OCI-LY3 (cell line): Measurements from ENCODE around the gene RBM33.

Experiments
- H2AFZ ChIP-seq: fragments of 200-600, 300-600 bp; shearing (Covaris generic); 2 replicates; pipeline ENCODE4 v1.6.0; 2014; ENCODE audit warnings: antibody characterized with exemption, low read depth, low read length
- H3K27ac ChIP-seq: fragments of 200-600, 300-600 bp; sonication (generic); 2 replicates; pipeline ENCODE4 v1.5.1; 2014; ENCODE audit warnings: mild to moderate bottlenecking, low read length, moderate library complexity, mixed read lengths
- H3K27me3 ChIP-seq: fragments of 200-600, 300-600 bp; sonication (generic); 2 replicates; pipeline ENCODE4 v1.6.1; 2014; ENCODE audit warnings: low read depth, low read length, mixed read lengths
- H3K36me3 ChIP-seq: fragments of 200-600, 300-600 bp; sonication (generic); replicated peaks from 2 replicates; pipeline ENCODE3; 2014; ENCODE audit warnings: low read depth, low read length, mixed read lengths
- H3K4me1 ChIP-seq: fragments of 300-600, 200-600 bp; sonication (generic); 2 replicates; pipeline ENCODE4 v1.6.1; 2014; ENCODE audit warnings: low read length, mixed read lengths
- H3K4me2 ChIP-seq: fragments of 200-600, 300-600 bp; sonication (generic); 2 replicates; pipeline ENCODE4 v1.6.1; 2014; ENCODE audit warnings: low read length, mixed read lengths
- H3K4me3 ChIP-seq: fragments of 300-600, 200-600 bp; sonication (generic); 2 replicates; pipeline ENCODE4 v1.5.1; 2014; ENCODE audit warnings: antibody characterized with exemption, mild to moderate bottlenecking, low read length, moderate library complexity
- H3K79me2 ChIP-seq: fragments of 300-600, 200-600 bp; shearing (Covaris generic); 2 replicates; pipeline ENCODE4 v1.6.1; 2014; ENCODE audit warnings: mild to moderate bottlenecking, low read length, mixed read lengths
- H3K9ac ChIP-seq: fragments of 300-600, 200-600 bp; shearing (Covaris generic); 2 replicates; pipeline ENCODE4 v1.6.0; 2014; ENCODE audit warnings: mild to moderate bottlenecking, low read length, moderate library complexity
- H3K9me3 ChIP-seq: fragments of 200-600, 300-600 bp; shearing (Covaris generic); 2 replicates; pipeline ENCODE4 v1.6.1; 2014; ENCODE audit warnings: low read length, mixed read lengths; ENCODE audit not compliant: insufficient read depth
- H4K20me1 ChIP-seq: fragments of 200-600, 300-600 bp; sonication (generic); 2 replicates; pipeline ENCODE4 v1.6.1; 2016; ENCODE audit warnings: low read length, mixed read lengths; ENCODE audit not compliant: insufficient read depth
- EZH2phosphoT487 ChIP-seq: fragments of 200-600 bp; shearing (Covaris generic); IDR thresholded peaks from 2 replicates; pipeline ENCODE4 v1.6.1; 2018; ENCODE audit warnings: antibody characterized with exemption, mixed run types, low read depth
- TF ChIP-seq, protein P1 (sequence below): fragments of 200-600, 300-600 bp; sonication (generic); IDR thresholded peaks from 2 replicates; pipeline ENCODE4 v1.5.1; 2014; ENCODE audit warnings: antibody characterized with exemption, low read length, low read depth

The RBM33 gene

DNA sequence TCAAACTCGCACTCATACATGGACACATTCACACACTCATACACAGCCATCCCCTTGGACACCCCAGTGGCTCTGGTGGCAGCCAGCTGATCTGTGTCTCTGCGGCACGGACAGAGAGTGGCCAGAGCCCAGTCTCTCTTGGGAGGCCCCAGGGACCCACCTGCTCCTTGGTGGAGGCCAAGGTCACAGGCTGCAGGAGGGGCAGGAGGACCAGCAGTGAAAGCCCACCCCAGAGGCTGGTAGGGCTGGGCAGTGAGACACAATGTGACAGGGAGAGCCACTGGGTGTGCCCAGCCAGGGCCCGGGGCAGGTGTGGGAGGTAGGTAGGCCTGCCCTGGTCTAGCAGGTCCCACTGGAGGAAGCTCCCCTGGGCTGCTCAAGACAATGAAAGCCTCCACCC is 149.3 kb downstream of the RBM33 start:
- Histone ChIP-seq H3K4me2 (no peak overlapping the region), H3K36me3 (no peaks in the 10 kb centered on the region), H2AFZ (no peak overlapping the region), H3K27me3 (no peaks in the 10 kb centered on the region), H3K27ac (no peak overlapping the region), H3K9ac (no peak overlapping the region), H3K9me3 (no peaks in the 10 kb centered on the region), H4K20me1 (no peaks in the 10 kb centered on the region), H3K4me3 (no peak overlapping the region), H3K79me2 (no peaks in the 10 kb centered on the region), H3K4me1 (peaks cover 21% of the 10 kb centered on the region)
- TF ChIP-seq EZH2phosphoT487: no peak
- TF ChIP-seq, protein P1, sequence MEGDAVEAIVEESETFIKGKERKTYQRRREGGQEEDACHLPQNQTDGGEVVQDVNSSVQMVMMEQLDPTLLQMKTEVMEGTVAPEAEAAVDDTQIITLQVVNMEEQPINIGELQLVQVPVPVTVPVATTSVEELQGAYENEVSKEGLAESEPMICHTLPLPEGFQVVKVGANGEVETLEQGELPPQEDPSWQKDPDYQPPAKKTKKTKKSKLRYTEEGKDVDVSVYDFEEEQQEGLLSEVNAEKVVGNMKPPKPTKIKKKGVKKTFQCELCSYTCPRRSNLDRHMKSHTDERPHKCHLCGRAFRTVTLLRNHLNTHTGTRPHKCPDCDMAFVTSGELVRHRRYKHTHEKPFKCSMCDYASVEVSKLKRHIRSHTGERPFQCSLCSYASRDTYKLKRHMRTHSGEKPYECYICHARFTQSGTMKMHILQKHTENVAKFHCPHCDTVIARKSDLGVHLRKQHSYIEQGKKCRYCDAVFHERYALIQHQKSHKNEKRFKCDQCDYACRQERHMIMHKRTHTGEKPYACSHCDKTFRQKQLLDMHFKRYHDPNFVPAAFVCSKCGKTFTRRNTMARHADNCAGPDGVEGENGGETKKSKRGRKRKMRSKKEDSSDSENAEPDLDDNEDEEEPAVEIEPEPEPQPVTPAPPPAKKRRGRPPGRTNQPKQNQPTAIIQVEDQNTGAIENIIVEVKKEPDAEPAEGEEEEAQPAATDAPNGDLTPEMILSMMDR: no peak

DNA sequence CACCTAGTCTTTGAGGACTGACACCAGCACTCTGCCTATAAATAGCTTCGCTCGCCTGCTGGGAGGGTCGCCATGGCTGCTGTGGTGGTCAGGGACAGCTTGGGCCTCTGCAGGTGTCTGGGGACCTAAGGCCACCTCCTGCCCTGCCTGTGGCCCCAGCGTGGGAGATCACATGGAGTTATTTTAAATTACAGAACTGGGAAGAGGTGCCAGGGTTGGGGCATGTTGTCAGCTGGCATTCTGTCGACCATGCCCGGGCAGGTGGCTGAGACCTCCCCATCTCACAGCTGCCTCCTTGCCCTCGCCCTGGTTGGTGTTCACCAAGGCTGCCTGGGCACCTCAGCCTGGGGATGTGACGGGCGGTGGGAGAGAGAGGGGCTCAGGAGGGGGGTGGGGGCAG is 149.7 kb downstream of the RBM33 start:
- TF ChIP-seq EZH2phosphoT487: no peak
- TF ChIP-seq, protein P1: no peak
- Histone ChIP-seq H3K27me3 (no peaks in the 10 kb centered on the region), H3K4me3 (no peak overlapping the region), H3K9ac (no peak overlapping the region), H3K9me3 (no peaks in the 10 kb centered on the region), H3K36me3 (no peaks in the 10 kb centered on the region), H3K79me2 (no peaks in the 10 kb centered on the region), H3K4me1 (peaks cover 26% of the 10 kb centered on the region), H3K4me2 (no peak overlapping the region), H2AFZ (no peak overlapping the region), H3K27ac (no peak overlapping the region), H4K20me1 (no peaks in the 10 kb centered on the region)

DNA sequence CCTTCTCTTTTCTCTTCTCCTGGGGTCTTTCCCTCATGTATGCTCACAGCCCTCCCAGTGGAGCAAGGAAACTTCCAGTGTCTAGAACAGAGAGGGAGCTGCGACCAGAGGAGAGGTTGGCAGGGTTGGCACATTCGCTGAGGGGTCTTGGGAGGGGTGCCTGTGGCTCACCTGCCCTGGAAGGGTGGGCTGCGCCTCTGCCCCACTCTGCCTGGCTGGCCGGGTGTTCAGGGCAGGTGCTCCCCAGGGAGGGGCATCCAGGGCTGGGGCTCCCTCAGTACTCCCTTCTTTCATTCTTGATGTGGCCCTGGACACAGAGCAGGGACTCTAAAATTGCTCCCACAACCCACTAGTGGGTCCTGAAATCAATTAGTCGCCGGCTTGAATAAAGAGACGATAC is 150.9 kb downstream of the RBM33 start:
- H3K4me2 ChIP-seq: no peak overlapping the region
- no peaks in the 10 kb centered on the region for H3K79me2 ChIP-seq
- H3K4me1 ChIP-seq: peaks cover 32% of the 10 kb centered on the region
- peaks cover 5% of the 10 kb centered on the region; the same call in 1 of the 2 replicates for H3K27me3 ChIP-seq
- H3K27ac ChIP-seq: no peak overlapping the region
- TF ChIP-seq EZH2phosphoT487: no peak
- TF ChIP-seq, protein P1: no peak
- H3K9ac ChIP-seq: no peak overlapping the region
- no peak overlapping the region for H2AFZ ChIP-seq
- no peaks in the 10 kb centered on the region for H4K20me1 ChIP-seq
- H3K4me3 ChIP-seq: no peak overlapping the region
- H3K36me3 ChIP-seq: no peaks in the 10 kb centered on the region
- no peaks in the 10 kb centered on the region for H3K9me3 ChIP-seq

DNA sequence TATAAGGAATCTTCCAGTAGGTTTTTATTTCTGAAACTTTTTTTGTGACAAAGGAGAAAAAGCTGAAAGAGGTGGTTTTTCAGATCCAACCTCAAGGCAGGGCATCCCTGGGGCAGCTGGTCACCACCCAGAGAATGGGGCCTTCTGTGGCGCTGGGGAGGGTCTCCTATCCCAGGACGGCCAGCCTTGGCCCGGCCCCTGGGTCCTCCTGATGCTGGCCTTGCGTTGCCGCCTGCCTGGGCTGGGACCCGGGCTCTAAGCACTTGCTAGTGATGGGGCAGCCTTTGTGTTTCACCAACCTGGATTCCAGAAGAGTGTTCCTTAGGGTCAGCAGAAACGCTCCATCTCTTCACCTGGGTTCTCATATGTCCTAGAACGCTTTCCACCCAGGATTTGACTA is 151.5 kb downstream of the RBM33 start:
- TF ChIP-seq, protein P1: no peak
- no peak for TF ChIP-seq EZH2phosphoT487
- Histone ChIP-seq H3K36me3 (no peaks in the 10 kb centered on the region), H2AFZ (no peak overlapping the region), H3K4me1 (peaks cover 35% of the 10 kb centered on the region), H3K9me3 (no peaks in the 10 kb centered on the region), H3K27ac (no peak overlapping the region), H4K20me1 (no peaks in the 10 kb centered on the region), H3K4me2 (no peak overlapping the region), H3K79me2 (no peaks in the 10 kb centered on the region), H3K9ac (no peak overlapping the region), H3K27me3 (peaks cover 5% of the 10 kb centered on the region; the same call in 1 of the 2 replicates), H3K4me3 (no peak overlapping the region)
